Osteocyte (in vitro differentiated cells): ENCODE measurements around the gene DDX41. TPM values are rescaled to one million over a fixed set of nuclear protein-coding genes. Genes with fewer than 3 reads are reported as not detected.
"Not testable (repeated sequence)": the region's sequence is repeated elsewhere in the genome, so short reads cannot be mapped to it uniquely, and the experiment has no call there.

ENCODE experiments used
- DNase-seq: peaks from one replicate; pipeline ENCODE4 v3.0.0; 2021; ENCODE audit warnings: mixed read lengths; ENCODE audit not compliant: unreplicated experiment; ENCODE audit errors: extremely low spot score
- H3K27ac Mint-ChIP-seq: one replicate; pipeline ENCODE4 v1.8.0; 2021; ENCODE audit warnings: mild to moderate bottlenecking, mixed read lengths; ENCODE audit not compliant: unreplicated experiment
- H3K27me3 Mint-ChIP-seq: one replicate; pipeline ENCODE4 v1.8.0; 2021; ENCODE audit warnings: mixed read lengths; ENCODE audit not compliant: unreplicated experiment
- H3K36me3 Mint-ChIP-seq: one replicate; pipeline ENCODE4 v1.8.0; 2021; ENCODE audit warnings: mixed read lengths; ENCODE audit not compliant: unreplicated experiment
- H3K4me1 Mint-ChIP-seq: one replicate; pipeline ENCODE4 v1.8.0; 2021; ENCODE audit warnings: mixed read lengths; ENCODE audit not compliant: unreplicated experiment
- H3K4me3 Mint-ChIP-seq: one replicate; pipeline ENCODE4 v1.8.0; 2021; ENCODE audit warnings: mild to moderate bottlenecking, moderate library complexity, mixed read lengths; ENCODE audit not compliant: unreplicated experiment
- H3K9me3 Mint-ChIP-seq: one replicate; pipeline ENCODE4 v1.8.0; 2021; ENCODE audit warnings: mixed read lengths; ENCODE audit not compliant: unreplicated experiment
- CTCF ChIP-seq: fragments of 200-600 bp; sonication (generic); IDR thresholded peaks from 2 replicates; pipeline ENCODE4 v1.5.0; 2021; ENCODE audit warnings: antibody characterized with exemption, mild to moderate bottlenecking, moderate library complexity
- total RNA-seq: library from RNA; stranded (reverse); gene quantifications from 2 replicates; pipeline ENCODE4 v1.2.1, GENCODE V29; 2021

DDX41 gene
- total RNA-seq, 1 donor from 2014 or later: 83.1 TPM

- Mint-ChIP-seq H3K4me3 (no peak overlapping the region), H3K36me3 (peaks cover 34% of the 10 kb centered on the region), H3K9me3 (no peaks in the 10 kb centered on the region), H3K4me1 (peaks cover 35% of the 10 kb centered on the region), H3K27ac (no peak overlapping the region), H3K27me3 (no peaks in the 10 kb centered on the region)
- no peak for TF ChIP-seq CTCF
- DNase-seq: no peak
Observed at GRCh38 chr5:177487144-177487543, 29.6 kb downstream of the DDX41 start.

GRCh38 chr5:177486256-177486655 lies 30.5 kb downstream of the DDX41 start:
- peaks cover 33% of the 10 kb centered on the region for H3K36me3 Mint-ChIP-seq
- no peak overlapping the region for H3K4me3 Mint-ChIP-seq
- H3K27ac Mint-ChIP-seq: no peak overlapping the region
- TF ChIP-seq CTCF: no peak
- no peaks in the 10 kb centered on the region for H3K27me3 Mint-ChIP-seq
- H3K9me3 Mint-ChIP-seq: no peaks in the 10 kb centered on the region
- H3K4me1 Mint-ChIP-seq: peaks cover 34% of the 10 kb centered on the region
- DNase-seq: no peak

- H3K27me3 Mint-ChIP-seq, H3K4me3 Mint-ChIP-seq, DNase-seq, H3K9me3 Mint-ChIP-seq: not testable (repeated sequence)
- Mint-ChIP-seq H3K36me3 (peaks cover 30% of the 10 kb centered on the region), H3K27ac (peak overlapping the region; percentile 74), H3K4me1 (peaks cover 30% of the 10 kb centered on the region)
Observed at GRCh38 chr5:177485753-177486152, 31.0 kb downstream of the DDX41 start.

- H3K27me3 Mint-ChIP-seq: no peaks in the 10 kb centered on the region
- H3K4me1 Mint-ChIP-seq: peaks cover 27% of the 10 kb centered on the region
- DNase-seq: no peak
- no peak for TF ChIP-seq CTCF
- peaks cover 29% of the 10 kb centered on the region for H3K36me3 Mint-ChIP-seq
- H3K27ac Mint-ChIP-seq: peak overlapping the region; percentile 74
- H3K4me3 Mint-ChIP-seq: no peak overlapping the region
- H3K9me3 Mint-ChIP-seq: no peaks in the 10 kb centered on the region
Observed at GRCh38 chr5:177484902-177485549, 31.7 kb downstream of the DDX41 start.

- no peaks in the 10 kb centered on the region for H3K9me3 Mint-ChIP-seq
- no peak overlapping the region for H3K4me3 Mint-ChIP-seq
- H3K4me1 Mint-ChIP-seq: peaks cover 32% of the 10 kb centered on the region
- DNase-seq: no peak
- peak overlapping the region; percentile 74 for H3K27ac Mint-ChIP-seq
- no peaks in the 10 kb centered on the region for H3K27me3 Mint-ChIP-seq
- H3K36me3 Mint-ChIP-seq: peaks cover 34% of the 10 kb centered on the region
- TF ChIP-seq CTCF: no peak
Observed at GRCh38 chr5:177483994-177484901, 32.5 kb downstream of the DDX41 start.
